Endodermal cell (in vitro differentiated cells): ENCODE data around the gene KCNV2. TPM values are rescaled to one million over a fixed set of nuclear protein-coding genes. Genes with fewer than 3 reads are reported as not detected.

Source experiments
- DNase-seq: peaks from one replicate; pipeline ENCODE4 v3.0.0-alpha.2; 2017
- H3K27ac ChIP-seq: 2 replicates; pipeline ENCODE4 v1.5.1; 2013; ENCODE audit warnings: mild to moderate bottlenecking, low read depth, low read length, moderate library complexity
- H3K27me3 ChIP-seq: 2 replicates; pipeline ENCODE4 v1.6.1; 2013; ENCODE audit warnings: mild to moderate bottlenecking, low read length, moderate library complexity; ENCODE audit not compliant: insufficient read depth, control insufficient read depth, poor library complexity, severe bottlenecking
- H3K36me3 ChIP-seq: 2 replicates; pipeline ENCODE4 v1.7.0; 2013; ENCODE audit warnings: mild to moderate bottlenecking, low read length, moderate library complexity; ENCODE audit not compliant: control insufficient read depth, insufficient read depth
- H3K4me1 ChIP-seq: one replicate; pipeline ENCODE4 v1.7.0; 2013; ENCODE audit warnings: low read length; ENCODE audit not compliant: control insufficient read depth, insufficient read depth
- H3K4me3 ChIP-seq: 2 replicates; pipeline ENCODE4 v1.5.1; 2013; ENCODE audit warnings: mild to moderate bottlenecking, low read length, moderate library complexity
- H3K9ac ChIP-seq: 2 replicates; pipeline ENCODE4 v1.6.1; 2013; ENCODE audit warnings: mild to moderate bottlenecking, low read length, moderate library complexity; ENCODE audit not compliant: poor library complexity, severe bottlenecking; ENCODE audit errors: extremely low read depth
- H3K9me3 ChIP-seq: 2 replicates; pipeline ENCODE4 v1.6.1; 2013; ENCODE audit warnings: mild to moderate bottlenecking, low read length, moderate library complexity; ENCODE audit not compliant: control insufficient read depth
- H3K27ac Mint-ChIP-seq: 2 replicates; pipeline ENCODE4 v1.8.0; 2020; ENCODE audit warnings: mixed read lengths
- H3K27me3 Mint-ChIP-seq: 2 replicates; pipeline ENCODE4 v1.8.0; 2021; ENCODE audit warnings: mild to moderate bottlenecking, mixed read lengths; ENCODE audit not compliant: insufficient read depth
- H3K36me3 Mint-ChIP-seq: 2 replicates; pipeline ENCODE4 v1.8.0; 2020; ENCODE audit warnings: low read depth, mixed read lengths
- H3K4me1 Mint-ChIP-seq: 2 replicates; pipeline ENCODE4 v1.8.0; 2020; ENCODE audit warnings: mixed read lengths
- H3K4me3 Mint-ChIP-seq: 2 replicates; pipeline ENCODE4 v1.8.0; 2020; ENCODE audit warnings: mild to moderate bottlenecking, moderate library complexity, mixed read lengths
- H3K9me3 Mint-ChIP-seq: 2 replicates; pipeline ENCODE4 v1.8.0; 2020; ENCODE audit warnings: mild to moderate bottlenecking, mixed read lengths
- WGBS, 2 experiments: methylation state at CpG; one replicate each; pipeline versions ENCODE4 v1.1.5 to v1.1.7; 2013; ENCODE audit warnings: missing lambda C conversion rate in 2 of 2, mixed read lengths in 1 of 2; ENCODE audit not compliant: insufficient coverage in 1 of 2, insufficient read length in 1 of 2; 5-methylcytosine and 5-hydroxymethylcytosine counted together
- total RNA-seq, 2 donors: library from RNA; stranded (reverse); fragmentation: NEBNext Ultra II Directional in 1 of 2; extraction: Animal tissue kit (Norgen Biotek cat#: 25700) in 1 of 2; gene quantifications; 2 replicates in 1 of 2; 3 replicates in 1 of 2; pipeline ENCODE4 v1.2.1, GENCODE V29; 2021
- TF ChIP-seq, protein P1 (sequence below): fragments of 200-600 bp; sonication (generic); conservative IDR thresholded peaks from 2 replicates; pipeline ENCODE4 v1.5.0; 2021; ENCODE audit warnings: antibody characterized with exemption, mild to moderate bottlenecking

Gene KCNV2
- total RNA-seq, 2 donors from 2014 or later = 1.2 to 2.0 TPM

DNA sequence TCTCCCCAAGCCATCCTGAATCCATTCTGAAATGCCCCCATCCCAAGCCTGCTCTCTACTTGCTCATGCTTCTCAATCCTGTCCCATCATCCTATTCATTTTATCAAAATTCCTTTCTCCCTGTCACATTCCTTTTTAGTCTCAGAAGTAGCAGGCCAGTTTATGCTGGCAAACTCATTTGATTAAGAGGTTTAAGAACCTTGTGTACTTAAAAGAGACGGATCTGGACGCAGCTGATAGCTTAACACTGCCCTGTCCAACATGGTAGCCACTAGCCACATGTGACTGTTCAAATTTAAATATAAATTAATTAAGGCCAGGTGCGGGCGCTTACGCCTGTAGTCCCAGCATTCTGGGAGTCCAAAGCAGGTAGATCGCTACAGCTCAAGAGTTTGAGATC, 5.6 kb upstream of the KCNV2 start:
- peaks cover 3% of the 10 kb centered on the region for H3K4me1 ChIP-seq
- H3K27me3 Mint-ChIP-seq = no peaks in the 10 kb centered on the region
- no peak overlapping the region for H3K27ac Mint-ChIP-seq
- no peak for DNase-seq
- no peak overlapping the region for H3K4me3 Mint-ChIP-seq
- peaks cover 17% of the 10 kb centered on the region for H3K4me1 Mint-ChIP-seq
- WGBS, 2 experiments = 95 to 98% methylated on average over 5 to 6 of the region's 6 CpGs
- TF ChIP-seq, protein P1, sequence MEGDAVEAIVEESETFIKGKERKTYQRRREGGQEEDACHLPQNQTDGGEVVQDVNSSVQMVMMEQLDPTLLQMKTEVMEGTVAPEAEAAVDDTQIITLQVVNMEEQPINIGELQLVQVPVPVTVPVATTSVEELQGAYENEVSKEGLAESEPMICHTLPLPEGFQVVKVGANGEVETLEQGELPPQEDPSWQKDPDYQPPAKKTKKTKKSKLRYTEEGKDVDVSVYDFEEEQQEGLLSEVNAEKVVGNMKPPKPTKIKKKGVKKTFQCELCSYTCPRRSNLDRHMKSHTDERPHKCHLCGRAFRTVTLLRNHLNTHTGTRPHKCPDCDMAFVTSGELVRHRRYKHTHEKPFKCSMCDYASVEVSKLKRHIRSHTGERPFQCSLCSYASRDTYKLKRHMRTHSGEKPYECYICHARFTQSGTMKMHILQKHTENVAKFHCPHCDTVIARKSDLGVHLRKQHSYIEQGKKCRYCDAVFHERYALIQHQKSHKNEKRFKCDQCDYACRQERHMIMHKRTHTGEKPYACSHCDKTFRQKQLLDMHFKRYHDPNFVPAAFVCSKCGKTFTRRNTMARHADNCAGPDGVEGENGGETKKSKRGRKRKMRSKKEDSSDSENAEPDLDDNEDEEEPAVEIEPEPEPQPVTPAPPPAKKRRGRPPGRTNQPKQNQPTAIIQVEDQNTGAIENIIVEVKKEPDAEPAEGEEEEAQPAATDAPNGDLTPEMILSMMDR = no peak
- H3K36me3 Mint-ChIP-seq = peaks cover 6% of the 10 kb centered on the region
- no peaks in the 10 kb centered on the region for H3K27me3 ChIP-seq
- no peak overlapping the region for H3K9ac ChIP-seq
- peaks cover 4% of the 10 kb centered on the region for H3K9me3 Mint-ChIP-seq
- no peak overlapping the region for H3K4me3 ChIP-seq
- no peak overlapping the region for H3K27ac ChIP-seq
- no peaks in the 10 kb centered on the region for H3K9me3 ChIP-seq
- H3K36me3 ChIP-seq = no peaks in the 10 kb centered on the region

DNA sequence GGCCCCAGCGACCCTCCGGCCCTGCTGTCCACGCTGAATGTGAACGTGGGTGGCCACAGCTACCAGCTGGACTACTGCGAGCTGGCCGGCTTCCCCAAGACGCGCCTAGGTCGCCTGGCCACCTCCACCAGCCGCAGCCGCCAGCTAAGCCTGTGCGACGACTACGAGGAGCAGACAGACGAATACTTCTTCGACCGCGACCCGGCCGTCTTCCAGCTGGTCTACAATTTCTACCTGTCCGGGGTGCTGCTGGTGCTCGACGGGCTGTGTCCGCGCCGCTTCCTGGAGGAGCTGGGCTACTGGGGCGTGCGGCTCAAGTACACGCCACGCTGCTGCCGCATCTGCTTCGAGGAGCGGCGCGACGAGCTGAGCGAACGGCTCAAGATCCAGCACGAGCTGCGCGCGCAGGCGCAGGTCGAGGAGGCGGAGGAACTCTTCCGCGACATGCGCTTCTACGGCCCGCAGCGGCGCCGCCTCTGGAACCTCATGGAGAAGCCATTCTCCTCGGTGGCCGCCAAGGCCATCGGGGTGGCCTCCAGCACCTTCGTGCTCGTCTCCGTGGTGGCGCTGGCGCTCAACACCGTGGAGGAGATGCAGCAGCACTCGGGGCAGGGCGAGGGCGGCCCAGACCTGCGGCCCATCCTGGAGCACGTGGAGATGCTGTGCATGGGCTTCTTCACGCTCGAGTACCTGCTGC, 839 bp downstream of the KCNV2 start:
- no peak for DNase-seq
- Mint-ChIP-seq H3K36me3 (peaks cover 29% of the 10 kb centered on the region), H3K4me1 (peaks cover 34% of the 10 kb centered on the region), H3K27me3 (no peaks in the 10 kb centered on the region), H3K9me3 (peaks cover 10% of the 10 kb centered on the region), H3K4me3 (no peak overlapping the region), H3K27ac (no peak overlapping the region)
- 97% methylated on average over 48 to 69 of the region's 69 CpGs for WGBS, 2 experiments
- no peak overlapping the region for H3K9ac ChIP-seq
- peaks cover 7% of the 10 kb centered on the region for H3K4me1 ChIP-seq
- H3K36me3 ChIP-seq = no peaks in the 10 kb centered on the region
- H3K27me3 ChIP-seq = no peaks in the 10 kb centered on the region
- no peak overlapping the region for H3K27ac ChIP-seq
- no peaks in the 10 kb centered on the region for H3K9me3 ChIP-seq
- H3K4me3 ChIP-seq = no peak overlapping the region
- TF ChIP-seq, protein P1 = no peak

DNA sequence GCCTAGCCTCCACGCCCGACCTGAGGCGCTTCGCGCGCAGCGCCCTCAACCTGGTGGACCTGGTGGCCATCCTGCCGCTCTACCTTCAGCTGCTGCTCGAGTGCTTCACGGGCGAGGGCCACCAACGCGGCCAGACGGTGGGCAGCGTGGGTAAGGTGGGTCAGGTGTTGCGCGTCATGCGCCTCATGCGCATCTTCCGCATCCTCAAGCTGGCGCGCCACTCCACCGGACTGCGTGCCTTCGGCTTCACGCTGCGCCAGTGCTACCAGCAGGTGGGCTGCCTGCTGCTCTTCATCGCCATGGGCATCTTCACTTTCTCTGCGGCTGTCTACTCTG, 1.4 kb downstream of the KCNV2 start:
- no peak overlapping the region for H3K4me3 ChIP-seq
- TF ChIP-seq, protein P1 = no peak
- H3K9me3 Mint-ChIP-seq = peaks cover 9% of the 10 kb centered on the region
- H3K27me3 ChIP-seq = no peaks in the 10 kb centered on the region
- peaks cover 7% of the 10 kb centered on the region for H3K4me1 ChIP-seq
- H3K9ac ChIP-seq = no peak overlapping the region
- H3K36me3 Mint-ChIP-seq = peaks cover 29% of the 10 kb centered on the region
- H3K9me3 ChIP-seq = no peaks in the 10 kb centered on the region
- H3K27me3 Mint-ChIP-seq = no peaks in the 10 kb centered on the region
- H3K4me1 Mint-ChIP-seq = peaks cover 34% of the 10 kb centered on the region
- no peak overlapping the region for H3K27ac ChIP-seq
- DNase-seq = no peak
- no peaks in the 10 kb centered on the region for H3K36me3 ChIP-seq
- 97 to 98% methylated on average over 29 of the region's 29 CpGs for WGBS, 2 experiments
- no peak overlapping the region for H3K27ac Mint-ChIP-seq
- H3K4me3 Mint-ChIP-seq = no peak overlapping the region
